Left lung (tissue), 10 donors: ENCODE measurements around the gene CUEDC1. TPM values are rescaled to one million over a fixed set of nuclear protein-coding genes. Genes with fewer than 3 reads are reported as not detected.

Source experiments
- ATAC-seq: fragments of 200-7000 bp; cut with Tn5 transposase; one replicate; pipeline ENCODE4 v1.9.1; 2020; ENCODE audit warnings: moderate library complexity
- DNase-seq, 4 donors: peaks; one replicate each; pipeline ENCODE4 v3.0.0-alpha.2; 2013 to 2020
- H3K27ac ChIP-seq, 2 donors: fragments of 200-600 bp; sonication (generic) in 1 of 2; one replicate each; pipeline versions ENCODE4 v1.5.0 to v1.8.0; 2020 to 2021
- H3K27me3 ChIP-seq, 2 donors: fragments of 200-600 bp; sonication (generic) in 1 of 2; one replicate each; pipeline versions ENCODE4 v1.5.0 to v1.8.0; 2020 to 2021
- H3K36me3 ChIP-seq, 2 donors: fragments of 200-600 bp; sonication (generic) in 1 of 2; one replicate each; pipeline versions ENCODE4 v1.5.0 to v1.8.0; 2020 to 2021
- H3K4me1 ChIP-seq, 2 donors: fragments of 200-600 bp; one replicate each; pipeline ENCODE4 v1.8.0; 2021
- H3K4me3 ChIP-seq, 2 donors: fragments of 200-600 bp; sonication (generic) in 1 of 2; one replicate each; pipeline versions ENCODE4 v1.5.0 to v1.8.0; 2020 to 2021; ENCODE audit warnings: mild to moderate bottlenecking in 1 of 2
- H3K9me3 ChIP-seq, 2 donors: fragments of 200-600 bp; sonication (generic) in 1 of 2; one replicate each; pipeline versions ENCODE4 v1.5.0 to v1.8.0; 2020 to 2021
- intact Hi-C, 2 donors: fragments of 100-400 bp; cut with DNase I; formaldehyde crosslinking; loops; one replicate each; pipeline versions ENCODE4 v1.11.2 to v1.14.2; 2022
- polyA plus RNA-seq, 6 donors: library from polyadenylated mRNA; unstranded; fragments of 120-200 nt; gene quantifications; one replicate each; pipeline ENCODE4 v1.2.1, GENCODE V29; 2013; ENCODE audit not compliant: insufficient read length in 6 of 6
- total RNA-seq, 2 donors: library from RNA; stranded (reverse); fragmentation: NEBNext Ultra II Directional; extraction: Animal tissue kit (Norgen Biotek cat#: 25700); gene quantifications; one replicate each; pipeline ENCODE4 v1.2.1, GENCODE V29; 2021
- TF ChIP-seq, protein P1 (sequence below), 2 donors: fragments of 200-600 bp; sonication (generic) in 1 of 2; IDR thresholded peaks; one replicate each; pipeline versions ENCODE4 v1.5.0 to v1.8.0; 2021; ENCODE audit warnings: antibody characterized with exemption in 2 of 2
- donor health status: DM: no; HTN: yes; CAD: no.
- donor health status: DM: no; HTN: no; CAD: no.

Gene CUEDC1
- total and polyA plus RNA-seq, 8 donors: 38.2 to 47.7 (median 42.6) TPM

DNA sequence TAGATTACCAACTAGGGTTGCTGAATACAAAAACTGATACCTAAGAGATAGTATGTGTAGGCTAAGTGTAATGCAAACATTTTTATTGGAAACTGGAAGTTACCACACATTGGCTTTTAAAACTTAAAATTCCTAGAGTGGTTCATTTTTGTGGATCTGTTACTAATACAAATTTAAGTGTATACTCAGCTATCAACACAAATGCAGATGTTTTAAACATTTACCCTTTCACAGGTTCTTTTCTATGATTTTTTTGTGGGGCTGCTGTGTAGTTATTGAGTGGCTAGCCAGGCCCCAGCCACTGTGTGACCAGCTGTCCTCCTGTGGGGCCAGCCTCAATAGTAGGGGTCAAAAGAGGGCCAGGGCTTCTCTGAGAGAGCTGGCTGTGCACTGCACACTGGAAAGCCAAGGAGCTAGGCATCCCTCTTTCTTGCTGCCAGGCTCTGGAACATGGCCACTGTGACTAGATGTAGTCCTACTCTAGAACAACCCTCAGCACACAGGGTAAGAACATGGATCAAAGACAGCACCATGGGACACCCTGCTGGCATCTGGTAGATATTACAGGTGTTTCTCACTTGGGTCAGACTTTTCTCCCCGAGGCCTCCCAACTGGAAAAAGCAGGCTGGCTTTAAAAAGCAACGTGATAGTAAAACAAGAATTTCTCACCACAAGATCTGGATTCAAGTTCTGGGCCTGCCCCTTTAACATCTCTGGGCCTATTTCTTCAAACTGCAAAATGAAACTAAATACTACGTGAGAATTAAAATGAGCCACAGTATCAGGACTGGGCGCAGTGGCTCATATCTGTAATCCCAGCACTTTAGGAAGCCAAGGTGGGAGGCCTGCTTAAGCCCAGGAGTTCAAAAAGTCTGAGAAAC, 40.1 kb upstream of the CUEDC1 start:
- Histone ChIP-seq H3K9me3 (no peaks in the 10 kb centered on the region), H3K36me3 (peaks cover 0 to 29% of the 10 kb centered on the region in 2 donors), H3K4me3 (no peak overlapping the region), H3K4me1 (peaks cover 0 to 25% of the 10 kb centered on the region in 2 donors), H3K27ac (no peak overlapping the region), H3K27me3 (no peaks in the 10 kb centered on the region)
- DNase-seq: peak in 3 of 4 donors; percentile 40 to 77 (median 56)
- intact Hi-C loops: loop anchor here (5.0 to 10.0 kb wide), 2 partner anchors 131 to 138 kb away; no protein-coding TSS in a partner anchor
- TF ChIP-seq, protein P1, sequence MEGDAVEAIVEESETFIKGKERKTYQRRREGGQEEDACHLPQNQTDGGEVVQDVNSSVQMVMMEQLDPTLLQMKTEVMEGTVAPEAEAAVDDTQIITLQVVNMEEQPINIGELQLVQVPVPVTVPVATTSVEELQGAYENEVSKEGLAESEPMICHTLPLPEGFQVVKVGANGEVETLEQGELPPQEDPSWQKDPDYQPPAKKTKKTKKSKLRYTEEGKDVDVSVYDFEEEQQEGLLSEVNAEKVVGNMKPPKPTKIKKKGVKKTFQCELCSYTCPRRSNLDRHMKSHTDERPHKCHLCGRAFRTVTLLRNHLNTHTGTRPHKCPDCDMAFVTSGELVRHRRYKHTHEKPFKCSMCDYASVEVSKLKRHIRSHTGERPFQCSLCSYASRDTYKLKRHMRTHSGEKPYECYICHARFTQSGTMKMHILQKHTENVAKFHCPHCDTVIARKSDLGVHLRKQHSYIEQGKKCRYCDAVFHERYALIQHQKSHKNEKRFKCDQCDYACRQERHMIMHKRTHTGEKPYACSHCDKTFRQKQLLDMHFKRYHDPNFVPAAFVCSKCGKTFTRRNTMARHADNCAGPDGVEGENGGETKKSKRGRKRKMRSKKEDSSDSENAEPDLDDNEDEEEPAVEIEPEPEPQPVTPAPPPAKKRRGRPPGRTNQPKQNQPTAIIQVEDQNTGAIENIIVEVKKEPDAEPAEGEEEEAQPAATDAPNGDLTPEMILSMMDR (IDR thresholded peaks at IDR 0.05): peak; percentile 56 to 64
- ATAC-seq: peak; percentile 93

DNA sequence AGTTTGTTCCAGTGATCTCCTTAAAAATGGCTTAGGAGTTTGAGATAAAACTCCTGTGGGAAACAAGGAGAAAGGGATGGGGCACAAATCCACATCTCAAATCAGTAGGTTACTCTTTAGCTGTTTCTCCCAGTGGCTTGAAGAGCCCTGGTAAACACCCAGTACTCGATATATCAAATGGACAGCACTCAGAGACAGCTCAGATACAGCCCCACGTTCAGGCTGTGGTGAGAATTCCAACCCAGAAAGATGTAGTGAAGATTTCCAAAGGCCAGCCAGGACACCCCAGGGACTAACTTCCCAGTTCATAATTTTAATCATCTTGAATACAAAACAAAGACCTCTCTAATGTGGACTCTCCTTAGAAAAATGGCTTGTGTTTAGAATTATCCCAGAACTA, 39.2 kb upstream of the CUEDC1 start:
- peaks cover 0 to 27% of the 10 kb centered on the region in 2 donors for H3K4me1 ChIP-seq
- no peak overlapping the region for H3K4me3 ChIP-seq
- TF ChIP-seq, protein P1 (IDR thresholded peaks at IDR 0.05): no peak
- ATAC-seq: no peak
- intact Hi-C loops: loop anchor here (5.0 to 10.0 kb wide), 2 partner anchors 127 to 130 kb away; no protein-coding TSS in a partner anchor
- peaks cover 0 to 21% of the 10 kb centered on the region in 2 donors for H3K36me3 ChIP-seq
- no peak for DNase-seq
- H3K27ac ChIP-seq: no peak overlapping the region
- no peaks in the 10 kb centered on the region for H3K27me3 ChIP-seq
- H3K9me3 ChIP-seq: no peaks in the 10 kb centered on the region

DNA sequence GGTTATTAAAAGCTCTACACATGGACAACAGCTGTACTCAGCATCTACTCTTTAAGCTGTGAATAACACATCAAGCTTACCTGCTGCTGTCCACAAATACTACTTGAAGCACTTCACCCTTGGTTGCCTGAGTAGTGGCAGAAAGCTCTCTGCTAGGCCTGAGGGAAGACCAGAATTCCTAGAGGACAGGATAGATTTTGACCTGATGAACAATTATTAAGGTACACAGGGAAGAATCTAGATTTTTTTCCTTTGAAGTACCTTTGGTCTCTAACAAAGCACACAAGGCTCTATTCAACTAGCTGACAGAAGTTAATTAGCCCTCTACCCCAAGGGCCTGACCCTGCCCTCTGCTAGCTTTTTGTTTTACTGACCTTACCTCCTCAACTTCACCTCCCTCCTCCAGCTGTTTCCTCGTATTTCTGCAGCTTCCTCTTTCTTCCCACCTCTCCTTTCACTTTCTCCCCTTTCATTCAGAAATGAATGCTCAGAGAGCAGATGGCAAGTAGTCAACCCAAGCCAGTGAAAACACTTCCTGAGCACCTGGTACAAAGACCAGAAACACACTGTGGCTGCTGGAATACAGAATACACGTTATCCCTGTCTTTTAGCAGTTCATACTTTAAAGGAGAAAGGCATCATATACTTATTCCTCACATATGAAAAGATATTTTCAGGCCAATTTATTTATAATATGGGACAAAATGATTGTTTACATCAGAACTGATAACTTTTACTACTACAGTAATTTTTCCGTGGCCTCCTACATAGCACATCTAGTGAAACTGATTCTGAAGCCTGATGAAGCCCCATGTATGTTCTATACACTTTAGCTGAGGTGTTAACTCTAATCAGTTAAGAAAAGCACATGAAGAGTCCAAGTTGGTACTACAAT, 38.5 kb upstream of the CUEDC1 start:
- intact Hi-C loops: loop anchor here (5.0 to 10.0 kb wide), 2 partner anchors 126 to 129 kb away; no protein-coding TSS in a partner anchor
- H3K27ac ChIP-seq: peak overlapping the region in 1 of 2 donors; percentile 0
- no peaks in the 10 kb centered on the region for H3K27me3 ChIP-seq

DNA sequence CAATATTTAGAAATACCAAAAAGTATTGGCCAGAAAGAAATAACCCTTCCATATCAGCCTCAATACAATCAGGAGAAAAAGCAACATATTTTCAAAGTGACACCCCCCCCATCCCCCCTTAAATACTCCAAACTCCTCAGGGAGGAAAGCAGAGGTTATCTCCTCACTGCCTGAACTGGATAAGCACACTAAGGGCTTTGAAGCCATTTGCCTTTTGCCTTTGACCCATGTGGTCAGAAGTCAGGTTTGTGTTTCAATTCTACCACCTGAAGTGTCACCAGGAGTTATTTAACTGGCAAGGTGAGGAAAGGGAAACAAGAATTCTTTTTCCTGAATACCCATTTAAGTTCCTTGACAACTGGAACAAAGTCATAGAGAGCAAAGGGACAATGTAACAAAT, 36.3 kb upstream of the CUEDC1 start:
- no peaks in the 10 kb centered on the region for H3K9me3 ChIP-seq
- TF ChIP-seq, protein P1 (IDR thresholded peaks at IDR 0.05): no peak
- H3K4me3 ChIP-seq: no peak overlapping the region
- H3K27ac ChIP-seq: no peak overlapping the region
- H3K4me1 ChIP-seq: peaks cover 0 to 42% of the 10 kb centered on the region in 2 donors
- no peaks in the 10 kb centered on the region for H3K27me3 ChIP-seq
- ATAC-seq (no peak), DNase-seq (no peak)
- intact Hi-C loops: loop anchor here (5.0 to 10.0 kb wide), 2 partner anchors 124 to 127 kb away; no protein-coding TSS in a partner anchor
- H3K36me3 ChIP-seq: no peaks in the 10 kb centered on the region

More for the DNA sequence above, 38.5 kb upstream of the CUEDC1 start:
- H3K36me3 ChIP-seq: peaks cover 0 to 13% of the 10 kb centered on the region in 2 donors
- no peak for DNase-seq
- H3K4me1 ChIP-seq: peaks cover 0 to 34% of the 10 kb centered on the region in 2 donors
- H3K9me3 ChIP-seq: no peaks in the 10 kb centered on the region
- TF ChIP-seq, protein P1 (IDR thresholded peaks at IDR 0.05): no peak
- ATAC-seq: peak; percentile 70
- no peak overlapping the region for H3K4me3 ChIP-seq
